H9 (cell line): ENCODE data around the gene TCF4. TPM values are rescaled to one million over a fixed set of nuclear protein-coding genes. Genes with fewer than 3 reads are reported as not detected.

Experiments
- DNase-seq: peaks from one replicate; pipeline ENCODE4 v3.0.0-alpha.2; 2017
- H2AFZ ChIP-seq: one replicate; pipeline ENCODE4 v1.6.1; 2013; ENCODE audit warnings: mild to moderate bottlenecking, low read length, control low read depth, moderate library complexity
- H2AK5ac ChIP-seq: 2 replicates; pipeline ENCODE4 v1.6.1; 2013; ENCODE audit warnings: low read length, control low read depth, mixed read lengths; ENCODE audit not compliant: insufficient read length
- H2BK120ac ChIP-seq: one replicate; pipeline ENCODE4 v1.6.1; 2013; ENCODE audit warnings: low read depth, mild to moderate bottlenecking, low read length, control low read depth, inconsistent platforms; ENCODE audit not compliant: poor library complexity, severe bottlenecking
- H2BK12ac ChIP-seq: 2 replicates; pipeline ENCODE4 v1.6.1; 2013; ENCODE audit warnings: low read length, control low read depth, mixed read lengths, low read depth; ENCODE audit not compliant: insufficient read length
- H2BK15ac ChIP-seq: 2 replicates; pipeline ENCODE4 v1.6.1; 2013; ENCODE audit warnings: low read depth, low read length, control low read depth
- H2BK20ac ChIP-seq: one replicate; pipeline ENCODE4 v1.6.1; 2013; ENCODE audit warnings: low read depth, mild to moderate bottlenecking, low read length, control low read depth, inconsistent platforms; ENCODE audit not compliant: poor library complexity, severe bottlenecking
- H2BK5ac ChIP-seq: 2 replicates; pipeline ENCODE4 v1.6.1; 2013; ENCODE audit warnings: low read length, control low read depth, mixed read lengths; ENCODE audit not compliant: insufficient read length
- H3K14ac ChIP-seq: 2 replicates; pipeline ENCODE4 v1.6.1; 2013; ENCODE audit warnings: low read length, control low read depth; ENCODE audit not compliant: insufficient read depth
- H3K18ac ChIP-seq: 2 replicates; pipeline ENCODE4 v1.6.1; 2013; ENCODE audit warnings: low read depth, mild to moderate bottlenecking, mixed read lengths, low read length, control low read depth; ENCODE audit not compliant: insufficient read length
- H3K23ac ChIP-seq: 2 replicates; pipeline ENCODE4 v1.6.1; 2013; ENCODE audit warnings: low read length, control low read depth, mixed read lengths, low read depth; ENCODE audit not compliant: insufficient read length
- H3K23me2 ChIP-seq: 2 replicates; pipeline ENCODE4 v1.6.1; 2013; ENCODE audit warnings: low read depth, mild to moderate bottlenecking, mixed read lengths, low read length, control low read depth; ENCODE audit not compliant: insufficient read length, poor library complexity, severe bottlenecking
- H3K27ac ChIP-seq: 2 replicates; pipeline ENCODE4 v1.5.1; 2013; ENCODE audit warnings: low read length, control low read depth, mixed read lengths, low read depth; ENCODE audit not compliant: insufficient read length
- H3K27me3 ChIP-seq: 2 replicates; pipeline ENCODE4 v1.6.1; 2013; ENCODE audit warnings: low read length, control low read depth, inconsistent platforms; ENCODE audit not compliant: insufficient read depth
- H3K4ac ChIP-seq: 2 replicates; pipeline ENCODE4 v1.6.1; 2013; ENCODE audit warnings: low read depth, mild to moderate bottlenecking, control low read depth, inconsistent platforms, low read length, moderate library complexity
- H3K4me1 ChIP-seq: 2 replicates; pipeline ENCODE4 v1.6.1; 2013; ENCODE audit warnings: low read length, control low read depth, inconsistent platforms; ENCODE audit not compliant: insufficient read depth
- H3K4me2 ChIP-seq: 2 replicates; pipeline ENCODE4 v1.6.1; 2013; ENCODE audit warnings: low read length, control low read depth, mixed read lengths; ENCODE audit not compliant: insufficient read length, insufficient read depth
- H3K56ac ChIP-seq: 2 replicates; pipeline ENCODE4 v1.6.1; 2013; ENCODE audit warnings: low read depth, mild to moderate bottlenecking, mixed read lengths, low read length, control low read depth; ENCODE audit not compliant: insufficient read length
- H3K79me1 ChIP-seq: 2 replicates; pipeline ENCODE4 v1.6.1; 2013; ENCODE audit warnings: low read depth, mild to moderate bottlenecking, moderate library complexity, low read length, control low read depth, inconsistent platforms; ENCODE audit not compliant: insufficient read depth, poor library complexity, severe bottlenecking
- H3K79me2 ChIP-seq: 2 replicates; pipeline ENCODE4 v1.6.1; 2013; ENCODE audit warnings: low read length, control low read depth, inconsistent platforms; ENCODE audit not compliant: insufficient read depth
- H3K9ac ChIP-seq: 2 replicates; pipeline ENCODE4 v1.6.1; 2013; ENCODE audit warnings: low read length, control low read depth, mixed read lengths; ENCODE audit not compliant: insufficient read length; ENCODE audit errors: extremely low read depth
- H3K9me3 ChIP-seq: one replicate; pipeline ENCODE4 v1.6.1; 2013; ENCODE audit warnings: low read depth, low read length, inconsistent platforms; ENCODE audit not compliant: control insufficient read depth
- H3T11ph ChIP-seq: one replicate; pipeline ENCODE4 v1.6.1; 2013; ENCODE audit warnings: mild to moderate bottlenecking, low read length, control low read depth, inconsistent platforms
- H4K20me1 ChIP-seq: one replicate; pipeline ENCODE4 v1.6.1; 2013; ENCODE audit not compliant: control insufficient read depth, insufficient read length, insufficient read depth
- H4K5ac ChIP-seq: 2 replicates; pipeline ENCODE4 v1.6.1; 2013; ENCODE audit warnings: low read depth, mild to moderate bottlenecking, mixed read lengths, low read length, control low read depth; ENCODE audit not compliant: insufficient read length
- H4K8ac ChIP-seq: replicated peaks from 2 replicates; pipeline ENCODE4 v1.6.1; 2013; ENCODE audit warnings: low read length, control low read depth, mixed read lengths, low read depth; ENCODE audit not compliant: insufficient read length
- H4K91ac ChIP-seq: 2 replicates; pipeline ENCODE4 v1.6.1; 2013; ENCODE audit warnings: low read depth, mild to moderate bottlenecking, moderate library complexity, mixed read lengths, low read length, control low read depth; ENCODE audit not compliant: insufficient read length
- H3K27ac Mint-ChIP-seq, 3 experiments: 2 replicates in 2 of 3; 3 replicates in 1 of 3; pipeline ENCODE4 v1.8.0; 2020 to 2021; ENCODE audit warnings: mixed read lengths in 3 of 3, mild to moderate bottlenecking in 1 of 3, moderate library complexity in 1 of 3
- H3K27me3 Mint-ChIP-seq: 2 replicates; pipeline ENCODE4 v1.8.0; 2021; ENCODE audit warnings: low read depth, mild to moderate bottlenecking, moderate library complexity, mixed read lengths
- H3K36me3 Mint-ChIP-seq, 3 experiments: 2 replicates in 2 of 3; 3 replicates in 1 of 3; pipeline ENCODE4 v1.8.0; 2020 to 2021; ENCODE audit warnings: low read depth in 3 of 3, mixed read lengths in 3 of 3; ENCODE audit not compliant: insufficient read depth in 1 of 3
- H3K4me1 Mint-ChIP-seq, 2 experiments: 2 replicates each; pipeline ENCODE4 v1.8.0; 2020; ENCODE audit warnings: mixed read lengths in 2 of 2
- H3K4me3 Mint-ChIP-seq, 2 experiments: 2 replicates in 1 of 2; 3 replicates in 1 of 2; pipeline ENCODE4 v1.8.0; 2020 to 2021; ENCODE audit warnings: mild to moderate bottlenecking in 2 of 2, mixed read lengths in 2 of 2, moderate library complexity in 1 of 2
- H3K9me3 Mint-ChIP-seq, 2 experiments: 2 replicates in 1 of 2; 3 replicates in 1 of 2; pipeline ENCODE4 v1.8.0; 2020; ENCODE audit warnings: mild to moderate bottlenecking in 2 of 2, mixed read lengths in 2 of 2, moderate library complexity in 1 of 2
- WGBS: extraction: QIAGEN DNeasy Blood & Tissue Kit; methylation state at CpG from one replicate; pipeline ENCODE4 v1.1.7; 2013; ENCODE audit warnings: missing lambda C conversion rate, low lambda C conversion rate, mixed read lengths; ENCODE audit not compliant: insufficient read length; ENCODE audit errors: extremely low coverage; 5-methylcytosine and 5-hydroxymethylcytosine counted together
- total RNA-seq: library from RNA; stranded (reverse); gene quantifications from 2 replicates; pipeline ENCODE4 v1.2.1, GENCODE V29; 2021
- TF ChIP-seq, protein P1 (sequence below): fragments of 200-600 bp; sonication (generic); conservative IDR thresholded peaks from 3 replicates; pipeline ENCODE4 v1.8.0; 2021; ENCODE audit warnings: antibody characterized with exemption, mild to moderate bottlenecking

Gene TCF4
- total RNA-seq, 1 experiment from 2014 or later: 99.4 TPM

DNA sequence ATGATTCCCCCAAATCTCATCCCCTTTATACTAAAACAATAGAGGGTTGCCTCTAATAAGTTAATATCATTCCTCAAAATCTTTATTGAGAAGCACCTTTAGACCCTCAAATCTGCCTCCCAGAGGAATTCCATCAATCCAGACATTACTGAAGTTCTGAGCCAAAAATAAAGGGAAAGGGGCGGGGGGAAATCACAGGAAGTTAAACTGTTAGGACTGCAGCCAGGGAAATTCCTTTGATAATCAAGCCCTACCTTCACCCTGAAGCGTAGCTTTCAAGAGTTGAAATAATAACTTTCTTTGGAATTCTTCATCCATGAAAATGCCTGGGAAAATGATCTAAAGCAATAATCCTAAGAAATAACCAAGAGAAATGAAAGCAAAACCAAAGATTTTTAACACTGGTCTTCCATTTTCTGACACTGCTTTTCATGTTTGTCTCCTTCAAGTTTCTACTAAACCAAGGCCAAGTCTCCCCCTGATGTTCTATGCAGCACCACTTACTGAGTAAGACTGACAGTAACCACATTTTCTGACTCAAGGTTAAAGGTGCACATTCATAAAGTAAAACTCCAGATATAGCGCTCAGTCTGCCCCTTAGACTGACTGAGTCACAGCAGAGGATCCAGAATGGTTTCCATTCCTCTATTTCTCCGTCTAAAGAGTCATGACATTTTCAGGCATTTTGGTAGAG, 78.2 kb downstream of the TCF4 start:
- H3K4me1 Mint-ChIP-seq: peaks cover 26 to 29% of the 10 kb centered on the region in 2 experiments
- no peaks in the 10 kb centered on the region for H3K27me3 Mint-ChIP-seq
- Histone ChIP-seq H3K23ac (no peak overlapping the region), H4K91ac (no peak overlapping the region), H2BK120ac (no peak overlapping the region), H2BK12ac (no peak overlapping the region), H2AFZ (no peak overlapping the region), H3K14ac (no peak overlapping the region), H4K8ac (no peak overlapping the region), H2BK5ac (no peak overlapping the region), H3K9me3 (no peaks in the 10 kb centered on the region), H3T11ph (no peak overlapping the region), H3K4me2 (no peak overlapping the region), H2BK20ac (no peak overlapping the region), H3K79me1 (no peaks in the 10 kb centered on the region), H4K20me1 (no peaks in the 10 kb centered on the region), H3K18ac (no peak overlapping the region), H3K27me3 (no peaks in the 10 kb centered on the region), H4K5ac (no peak overlapping the region), H2AK5ac (peak overlapping the region; percentile 96), H3K4ac (no peak overlapping the region), H3K9ac (no peak overlapping the region), H3K56ac (no peak overlapping the region), H3K79me2 (peaks cover 6% of the 10 kb centered on the region; the same call in 1 of the 2 replicates), H3K23me2 (no peaks in the 10 kb centered on the region), H3K27ac (peak overlapping the region; percentile 60), H2BK15ac (no peak overlapping the region), H3K4me1 (peaks cover 13% of the 10 kb centered on the region; the same call in 1 of the 2 replicates)
- no peak overlapping the region for H3K4me3 Mint-ChIP-seq
- no CpG with 5 or more reads among the region's 4 CpGs for WGBS
- TF ChIP-seq, protein P1, sequence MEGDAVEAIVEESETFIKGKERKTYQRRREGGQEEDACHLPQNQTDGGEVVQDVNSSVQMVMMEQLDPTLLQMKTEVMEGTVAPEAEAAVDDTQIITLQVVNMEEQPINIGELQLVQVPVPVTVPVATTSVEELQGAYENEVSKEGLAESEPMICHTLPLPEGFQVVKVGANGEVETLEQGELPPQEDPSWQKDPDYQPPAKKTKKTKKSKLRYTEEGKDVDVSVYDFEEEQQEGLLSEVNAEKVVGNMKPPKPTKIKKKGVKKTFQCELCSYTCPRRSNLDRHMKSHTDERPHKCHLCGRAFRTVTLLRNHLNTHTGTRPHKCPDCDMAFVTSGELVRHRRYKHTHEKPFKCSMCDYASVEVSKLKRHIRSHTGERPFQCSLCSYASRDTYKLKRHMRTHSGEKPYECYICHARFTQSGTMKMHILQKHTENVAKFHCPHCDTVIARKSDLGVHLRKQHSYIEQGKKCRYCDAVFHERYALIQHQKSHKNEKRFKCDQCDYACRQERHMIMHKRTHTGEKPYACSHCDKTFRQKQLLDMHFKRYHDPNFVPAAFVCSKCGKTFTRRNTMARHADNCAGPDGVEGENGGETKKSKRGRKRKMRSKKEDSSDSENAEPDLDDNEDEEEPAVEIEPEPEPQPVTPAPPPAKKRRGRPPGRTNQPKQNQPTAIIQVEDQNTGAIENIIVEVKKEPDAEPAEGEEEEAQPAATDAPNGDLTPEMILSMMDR: no peak
- H3K9me3 Mint-ChIP-seq: no peaks in the 10 kb centered on the region
- no peaks in the 10 kb centered on the region for H3K36me3 Mint-ChIP-seq
- H3K27ac Mint-ChIP-seq: peak overlapping the region; percentile 15 to 92 (median 88); a peak in 6 of 7 replicates
- DNase-seq: no peak
